Mucosa of rectum (tissue), 2 donors: ENCODE results near the gene TGM2.

Source experiments
- H3K27ac ChIP-seq, 2 donors: one replicate each; pipeline ENCODE4 v1.7.0; 2013; ENCODE audit warnings: inconsistent platforms in 2 of 2, low read depth in 2 of 2, low read length in 2 of 2
- H3K27me3 ChIP-seq, 2 donors: one replicate each; pipeline ENCODE4 v1.7.0; 2013; ENCODE audit warnings: low read length in 2 of 2; ENCODE audit not compliant: control insufficient read depth in 2 of 2, insufficient read depth in 2 of 2
- H3K36me3 ChIP-seq, 2 donors: one replicate each; pipeline ENCODE4 v1.7.0; 2013; ENCODE audit warnings: low read length in 2 of 2; ENCODE audit not compliant: control insufficient read depth in 2 of 2, insufficient read depth in 2 of 2
- H3K4me1 ChIP-seq, 2 donors: one replicate each; pipeline ENCODE4 v1.7.0; 2013; ENCODE audit warnings: low read length in 2 of 2, mild to moderate bottlenecking in 1 of 2; ENCODE audit not compliant: control insufficient read depth in 2 of 2, insufficient read depth in 2 of 2
- H3K4me3 ChIP-seq, 2 donors: one replicate each; pipeline ENCODE4 v1.7.0; 2013; ENCODE audit warnings: low read length in 2 of 2
- H3K9ac ChIP-seq, 2 donors: one replicate each; pipeline ENCODE4 v1.7.0; 2013; ENCODE audit warnings: low read length in 2 of 2, low read depth in 1 of 2, mild to moderate bottlenecking in 1 of 2
- H3K9me3 ChIP-seq, 2 donors: one replicate each; pipeline ENCODE4 v1.7.0; 2013; ENCODE audit warnings: low read length in 2 of 2; ENCODE audit not compliant: control insufficient read depth in 2 of 2
- donor health status: healthy.
- donor health status: Normal muscosa, but diverticular disease.

TGM2 gene

GRCh38 chr20:38191654-38192053 is 26.6 kb upstream of the TGM2 start:
- Histone ChIP-seq H3K9ac (no peak overlapping the region), H3K9me3 (no peaks in the 10 kb centered on the region), H3K27ac (no peak overlapping the region), H3K4me1 (no peaks in the 10 kb centered on the region), H3K36me3 (no peaks in the 10 kb centered on the region), H3K4me3 (no peak overlapping the region), H3K27me3 (no peaks in the 10 kb centered on the region)

GRCh38 chr20:38190936-38191371 is 25.9 kb upstream of the TGM2 start:
- Histone ChIP-seq H3K36me3 (no peaks in the 10 kb centered on the region), H3K27me3 (no peaks in the 10 kb centered on the region), H3K27ac (no peak overlapping the region), H3K9me3 (no peaks in the 10 kb centered on the region), H3K4me3 (no peak overlapping the region), H3K4me1 (no peaks in the 10 kb centered on the region), H3K9ac (no peak overlapping the region)

GRCh38 chr20:38190166-38190565 is 25.1 kb upstream of the TGM2 start:
- Histone ChIP-seq H3K9ac (no peak overlapping the region), H3K4me1 (no peaks in the 10 kb centered on the region), H3K27ac (no peak overlapping the region), H3K9me3 (no peaks in the 10 kb centered on the region), H3K36me3 (no peaks in the 10 kb centered on the region), H3K27me3 (no peaks in the 10 kb centered on the region), H3K4me3 (no peak overlapping the region)

- no peak overlapping the region for H3K27ac ChIP-seq
- no peaks in the 10 kb centered on the region for H3K36me3 ChIP-seq
- H3K4me1 ChIP-seq, result no peaks in the 10 kb centered on the region
- no peaks in the 10 kb centered on the region for H3K27me3 ChIP-seq
- no peak overlapping the region for H3K4me3 ChIP-seq
- H3K9ac ChIP-seq, result no peak overlapping the region
- H3K9me3 ChIP-seq, result no peaks in the 10 kb centered on the region
Measured at GRCh38 chr20:38187517-38187916, 22.4 kb upstream of the TGM2 start.

- H3K27me3 ChIP-seq, result no peaks in the 10 kb centered on the region
- H3K27ac ChIP-seq, result no peak overlapping the region
- H3K9ac ChIP-seq, result no peak overlapping the region
- H3K9me3 ChIP-seq, result no peaks in the 10 kb centered on the region
- no peaks in the 10 kb centered on the region for H3K36me3 ChIP-seq
- H3K4me1 ChIP-seq, result no peaks in the 10 kb centered on the region
- no peak overlapping the region for H3K4me3 ChIP-seq
Measured at GRCh38 chr20:38186788-38187221, 21.7 kb upstream of the TGM2 start.

GRCh38 chr20:38184101-38184500 is 19.0 kb upstream of the TGM2 start:
- no peaks in the 10 kb centered on the region for H3K36me3 ChIP-seq

GRCh38 chr20:38181971-38182370 is 16.9 kb upstream of the TGM2 start:
- no peaks in the 10 kb centered on the region for H3K4me1 ChIP-seq
- no peak overlapping the region for H3K9ac ChIP-seq
- H3K27ac ChIP-seq, result no peak overlapping the region
- no peaks in the 10 kb centered on the region for H3K27me3 ChIP-seq
- no peak overlapping the region for H3K4me3 ChIP-seq
- no peaks in the 10 kb centered on the region for H3K9me3 ChIP-seq
- no peaks in the 10 kb centered on the region for H3K36me3 ChIP-seq

More at GRCh38 chr20:38184101-38184500, 19.0 kb upstream of the TGM2 start:
- Histone ChIP-seq H3K4me3 (no peak overlapping the region), H3K27ac (no peak overlapping the region), H3K4me1 (no peaks in the 10 kb centered on the region), H3K9me3 (no peaks in the 10 kb centered on the region), H3K27me3 (no peaks in the 10 kb centered on the region), H3K9ac (no peak overlapping the region)

GRCh38 chr20:38181207-38181801 is 16.2 kb upstream of the TGM2 start:
- Histone ChIP-seq H3K4me3 (no peak overlapping the region), H3K27me3 (no peaks in the 10 kb centered on the region), H3K4me1 (no peaks in the 10 kb centered on the region), H3K27ac (no peak overlapping the region), H3K9me3 (no peaks in the 10 kb centered on the region), H3K9ac (no peak overlapping the region), H3K36me3 (no peaks in the 10 kb centered on the region)

GRCh38 chr20:38180781-38181180 is 15.7 kb upstream of the TGM2 start:
- Histone ChIP-seq H3K4me3 (no peak overlapping the region), H3K27me3 (no peaks in the 10 kb centered on the region), H3K36me3 (no peaks in the 10 kb centered on the region), H3K4me1 (no peaks in the 10 kb centered on the region), H3K9ac (no peak overlapping the region), H3K27ac (no peak overlapping the region), H3K9me3 (no peaks in the 10 kb centered on the region)

GRCh38 chr20:38179846-38180245 is 14.8 kb upstream of the TGM2 start:
- Histone ChIP-seq H3K4me3 (no peak overlapping the region), H3K27ac (no peak overlapping the region), H3K27me3 (no peaks in the 10 kb centered on the region), H3K36me3 (no peaks in the 10 kb centered on the region), H3K9ac (no peak overlapping the region), H3K9me3 (no peaks in the 10 kb centered on the region), H3K4me1 (no peaks in the 10 kb centered on the region)

- Histone ChIP-seq H3K36me3 (no peaks in the 10 kb centered on the region), H3K9me3 (no peaks in the 10 kb centered on the region), H3K4me1 (no peaks in the 10 kb centered on the region), H3K9ac (no peak overlapping the region), H3K4me3 (no peak overlapping the region), H3K27ac (no peak overlapping the region), H3K27me3 (no peaks in the 10 kb centered on the region)
Measured at GRCh38 chr20:38178581-38178980, 13.5 kb upstream of the TGM2 start.
